Neural cell (in vitro differentiated cells): Measurements from ENCODE around the gene SMARCC1. TPM values are rescaled to one million over a fixed set of nuclear protein-coding genes. Genes with fewer than 3 reads are reported as not detected.

Source experiments
- H2AFZ ChIP-seq: fragments of 200-600, 300-800 bp; sonication (generic), shearing (Covaris generic); 2 replicates; pipeline ENCODE4 v1.6.0; 2014; ENCODE audit warnings: low read depth, mild to moderate bottlenecking, antibody characterized with exemption, low read length, moderate library complexity
- H3F3A ChIP-seq: fragments of 200-600 bp; shearing (Covaris generic); 2 replicates; pipeline ENCODE4 v1.6.1; 2016; ENCODE audit warnings: mild to moderate bottlenecking, moderate library complexity, mixed read lengths, antibody characterized with exemption, low read length; ENCODE audit not compliant: insufficient read depth, poor library complexity, severe bottlenecking
- H3K27ac ChIP-seq: fragments of 200-600, 300-800 bp; sonication (generic), shearing (Covaris generic); 2 replicates; pipeline ENCODE4 v1.5.1; 2014; ENCODE audit warnings: mild to moderate bottlenecking, low read length, moderate library complexity
- H3K27me3 ChIP-seq: fragments of 300-800, 200-600 bp; sonication (generic), shearing (Covaris generic); 2 replicates; pipeline ENCODE4 v1.6.0; 2014; ENCODE audit warnings: mild to moderate bottlenecking, low read depth, low read length, moderate library complexity; ENCODE audit not compliant: insufficient read depth
- H3K36me3 ChIP-seq: fragments of 300-800, 200-600 bp; sonication (generic), shearing (Covaris generic); 2 replicates; pipeline ENCODE4 v1.5.1; 2014; ENCODE audit warnings: mild to moderate bottlenecking, antibody characterized with exemption, low read length, moderate library complexity; ENCODE audit not compliant: insufficient read depth
- H3K4me2 ChIP-seq: fragments of 300-800, 200-600 bp; sonication (generic), shearing (Covaris generic); 2 replicates; pipeline ENCODE4 v1.6.0; 2014; ENCODE audit warnings: mild to moderate bottlenecking, low read length
- H3K4me3 ChIP-seq: fragments of 300-800, 200-600 bp; sonication (generic), shearing (Covaris generic); 2 replicates; pipeline ENCODE4 v1.5.1; 2014; ENCODE audit warnings: mild to moderate bottlenecking, low read length, moderate library complexity
- H3K79me2 ChIP-seq: fragments of 200-600 bp; shearing (Covaris generic); replicated peaks from 2 replicates; pipeline ENCODE4 v1.6.0; 2014; ENCODE audit warnings: mild to moderate bottlenecking, low read length, moderate library complexity; ENCODE audit not compliant: insufficient read depth
- H3K9ac ChIP-seq: fragments of 300-800, 200-600 bp; sonication (generic), shearing (Covaris generic); 2 replicates; pipeline ENCODE4 v1.6.1; 2016; ENCODE audit warnings: mild to moderate bottlenecking, low read length, mixed read lengths
- H3K9me2 ChIP-seq: fragments of 200-600 bp; shearing (Covaris generic); 2 replicates; pipeline ENCODE4 v1.6.1; 2016; ENCODE audit warnings: mild to moderate bottlenecking, low read length, mixed read lengths; ENCODE audit not compliant: insufficient read depth
- H3K9me3 ChIP-seq: fragments of 200-600, 300-800 bp; sonication (generic), shearing (Covaris generic); 2 replicates; pipeline ENCODE4 v1.6.1; 2016; ENCODE audit warnings: mild to moderate bottlenecking, mixed run types, low read length, moderate library complexity, mixed read lengths
- H4K20me1 ChIP-seq: fragments of 200-600 bp; shearing (Covaris generic); 2 replicates; pipeline ENCODE4 v1.6.1; 2016; ENCODE audit warnings: mild to moderate bottlenecking, mixed run types; ENCODE audit not compliant: insufficient read depth
- CTCF ChIP-seq: fragments of 450-650 bp; IDR thresholded peaks from 2 replicates; pipeline ENCODE4 v1.5.1; 2014; ENCODE audit warnings: antibody characterized with exemption, mild to moderate bottlenecking, moderate library complexity; ENCODE audit not compliant: poor library complexity, severe bottlenecking
- EP300 ChIP-seq: fragments of 450-650 bp; conservative IDR thresholded peaks from 2 replicates; pipeline ENCODE4 v1.6.1; 2014; ENCODE audit warnings: antibody characterized with exemption, mild to moderate bottlenecking, moderate library complexity; ENCODE audit not compliant: poor library complexity, severe bottlenecking
- EZH2 ChIP-seq: fragments of 200-600, 300-800 bp; shearing (Covaris generic), sonication (generic); IDR thresholded peaks from 2 replicates; pipeline ENCODE4 v1.6.1; 2014; ENCODE audit warnings: antibody characterized with exemption, low read length, borderline replicate concordance, mild to moderate bottlenecking; ENCODE audit not compliant: insufficient read depth, poor library complexity, severe bottlenecking
- MXI1 ChIP-seq: fragments of 450-650 bp; conservative IDR thresholded peaks from 2 replicates; pipeline ENCODE4 v1.6.1; 2014; ENCODE audit warnings: antibody characterized with exemption, mild to moderate bottlenecking; ENCODE audit not compliant: poor library complexity, severe bottlenecking
- POLR2AphosphoS5 ChIP-seq: IDR thresholded peaks from 2 replicates; pipeline ENCODE4 v1.6.1; 2012
- RAD21 ChIP-seq: fragments of 450-650 bp; conservative IDR thresholded peaks from 2 replicates; pipeline ENCODE4 v1.6.1; 2014; ENCODE audit warnings: antibody characterized with exemption, mild to moderate bottlenecking, moderate library complexity
- REST ChIP-seq: IDR thresholded peaks from 2 replicates; pipeline ENCODE4 v1.6.1; 2012; ENCODE audit warnings: borderline replicate concordance
- SMC3 ChIP-seq: fragments of 450-650 bp; conservative IDR thresholded peaks from 2 replicates; pipeline ENCODE4 v1.6.1; 2014; ENCODE audit warnings: antibody characterized with exemption, mild to moderate bottlenecking, moderate library complexity; ENCODE audit not compliant: poor library complexity
- TAF1 ChIP-seq: IDR thresholded peaks from 2 replicates; pipeline ENCODE4 v1.6.1; 2012; ENCODE audit warnings: low read depth
- polyA plus RNA-seq: library from polyadenylated mRNA; depleted of rRNA; stranded (reverse); fragments of >200 nt; gene quantifications from 2 replicates; pipeline ENCODE4 v1.2.3, GENCODE V29; 2014

SMARCC1 gene
- polyA plus RNA-seq, 1 donor from 2014 or later = 29.4 TPM

GRCh38 chr3:47658444-47658843 lies 123.2 kb downstream of the SMARCC1 start:
- no peaks in the 10 kb centered on the region for H3K9me3 ChIP-seq
- no peak for TF ChIP-seq REST
- no peak for TF ChIP-seq SMC3
- no peak for TF ChIP-seq CTCF
- TF ChIP-seq POLR2AphosphoS5 = no peak
- TF ChIP-seq EZH2 = no peak
- TF ChIP-seq TAF1 = no peak
- TF ChIP-seq RAD21 = no peak
- no peak for TF ChIP-seq MXI1
- TF ChIP-seq EP300 = no peak
- peaks cover 10% of the 10 kb centered on the region for H3K36me3 ChIP-seq
- no peak overlapping the region for H3K27ac ChIP-seq
- no peaks in the 10 kb centered on the region for H3F3A ChIP-seq
- no peak overlapping the region for H3K9ac ChIP-seq
- no peak overlapping the region for H3K4me3 ChIP-seq
- peaks cover 21% of the 10 kb centered on the region for H3K79me2 ChIP-seq
- H3K27me3 ChIP-seq = no peaks in the 10 kb centered on the region
- H4K20me1 ChIP-seq = no peaks in the 10 kb centered on the region
- H2AFZ ChIP-seq = no peak overlapping the region
- H3K4me2 ChIP-seq = no peak overlapping the region
- no peaks in the 10 kb centered on the region for H3K9me2 ChIP-seq

GRCh38 chr3:47652142-47652541 lies 129.6 kb downstream of the SMARCC1 start:
- H4K20me1 ChIP-seq = no peaks in the 10 kb centered on the region
- peaks cover 11% of the 10 kb centered on the region for H3K36me3 ChIP-seq

More at GRCh38 chr3:47652142-47652541, 129.6 kb downstream of the SMARCC1 start:
- Histone ChIP-seq H3K79me2 (peaks cover 34% of the 10 kb centered on the region), H3K4me2 (no peak overlapping the region), H3K9me3 (no peaks in the 10 kb centered on the region), H3K4me3 (no peak overlapping the region), H3F3A (no peaks in the 10 kb centered on the region), H3K27ac (no peak overlapping the region), H3K9me2 (no peaks in the 10 kb centered on the region), H2AFZ (no peak overlapping the region), H3K27me3 (no peaks in the 10 kb centered on the region), H3K9ac (no peak overlapping the region)
- TF ChIP-seq SMC3 (no peak), CTCF (no peak), MXI1 (no peak), EP300 (no peak)
